Measurements from ENCODE around the gene KIF26B.

DNA sequence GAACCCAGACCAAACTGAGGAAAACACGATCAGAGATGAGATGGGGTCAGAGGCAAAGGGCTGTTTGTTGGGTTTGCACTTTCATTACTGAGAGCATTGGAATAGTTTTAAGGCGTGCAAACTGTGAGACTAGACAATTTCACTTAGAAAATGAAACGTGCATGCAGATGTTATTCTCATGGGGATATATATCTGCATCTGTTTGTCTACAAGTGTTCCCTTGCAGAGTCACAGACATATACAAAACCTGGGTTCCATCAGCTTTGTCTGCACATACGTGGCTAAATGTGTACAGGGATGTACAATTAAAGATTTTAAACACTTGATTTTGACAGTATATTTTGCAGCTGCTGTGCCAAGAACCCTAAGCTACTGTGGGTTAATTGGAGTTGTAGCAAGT, 355.4 kb downstream of the KIF26B start:
- TF ChIP-seq, protein P1, sequence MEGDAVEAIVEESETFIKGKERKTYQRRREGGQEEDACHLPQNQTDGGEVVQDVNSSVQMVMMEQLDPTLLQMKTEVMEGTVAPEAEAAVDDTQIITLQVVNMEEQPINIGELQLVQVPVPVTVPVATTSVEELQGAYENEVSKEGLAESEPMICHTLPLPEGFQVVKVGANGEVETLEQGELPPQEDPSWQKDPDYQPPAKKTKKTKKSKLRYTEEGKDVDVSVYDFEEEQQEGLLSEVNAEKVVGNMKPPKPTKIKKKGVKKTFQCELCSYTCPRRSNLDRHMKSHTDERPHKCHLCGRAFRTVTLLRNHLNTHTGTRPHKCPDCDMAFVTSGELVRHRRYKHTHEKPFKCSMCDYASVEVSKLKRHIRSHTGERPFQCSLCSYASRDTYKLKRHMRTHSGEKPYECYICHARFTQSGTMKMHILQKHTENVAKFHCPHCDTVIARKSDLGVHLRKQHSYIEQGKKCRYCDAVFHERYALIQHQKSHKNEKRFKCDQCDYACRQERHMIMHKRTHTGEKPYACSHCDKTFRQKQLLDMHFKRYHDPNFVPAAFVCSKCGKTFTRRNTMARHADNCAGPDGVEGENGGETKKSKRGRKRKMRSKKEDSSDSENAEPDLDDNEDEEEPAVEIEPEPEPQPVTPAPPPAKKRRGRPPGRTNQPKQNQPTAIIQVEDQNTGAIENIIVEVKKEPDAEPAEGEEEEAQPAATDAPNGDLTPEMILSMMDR (IDR thresholded peaks at IDR 0.05): no peak
- TF ChIP-seq POLR2A (IDR thresholded peaks at IDR 0.05): no peak
- no peak for TF ChIP-seq POLR2AphosphoS5 (IDR thresholded peaks at IDR 0.05; ENCODE audit: insufficient read depth in 1 of 2, low read depth in 1 of 2)
